NCI-H82 (cell line): ENCODE measurements around the gene IRAK4.

ENCODE experiments used
- DNase-seq: peaks from one replicate; lab custom pipeline; 2025; lab: John Stamatoyannopoulos, UW

IRAK4 gene

GRCh38 chr12:43766291-43766690 lies 7.5 kb downstream of the IRAK4 start:
- no peak for DNase-seq

GRCh38 chr12:43776498-43776897 lies 17.7 kb downstream of the IRAK4 start:
- DNase-seq: peak; percentile 67

- peak; percentile 7 for DNase-seq
These were observed 28.3 kb downstream of the IRAK4 start for GRCh38 chr12:43786899-43787693.

- no peak for DNase-seq
These were observed 31.2 kb downstream of the IRAK4 start for GRCh38 chr12:43789941-43790340.

GRCh38 chr12:43795716-43796280 lies 37.0 kb downstream of the IRAK4 start:
- DNase-seq: no peak

GRCh38 chr12:43797561-43798217 lies 38.9 kb downstream of the IRAK4 start:
- DNase-seq: no peak

GRCh38 chr12:43805149-43805859 lies 46.6 kb downstream of the IRAK4 start:
- peak; percentile 41 for DNase-seq

- peak; percentile 81 for DNase-seq
These were observed 47.3 kb downstream of the IRAK4 start, which contains the start of gene TWF1 for GRCh38 chr12:43805860-43806736. Gene TWF1, minus strand, starts transcription at chr12:43806317. Its CDS starts 72 bp downstream, at chr12:43806245.

GRCh38 chr12:43806737-43807072 lies 48.0 kb downstream of the IRAK4 start:
- DNase-seq: peak; percentile 29

GRCh38 chr12:43807386-43807785 lies 48.6 kb downstream of the IRAK4 start:
- no peak for DNase-seq

- no peak for DNase-seq
These were observed 53.3 kb downstream of the IRAK4 start for GRCh38 chr12:43812057-43812456.

- DNase-seq: no peak
These were observed 54.2 kb downstream of the IRAK4 start for GRCh38 chr12:43812926-43813325.

- no peak for DNase-seq
These were observed 56.7 kb downstream of the IRAK4 start for GRCh38 chr12:43815416-43815815.

GRCh38 chr12:43816168-43816567 lies 57.4 kb downstream of the IRAK4 start:
- DNase-seq: no peak

- no peak for DNase-seq
These were observed 65.5 kb downstream of the IRAK4 start for GRCh38 chr12:43824207-43824775.

GRCh38 chr12:43826681-43827080 lies 67.9 kb downstream of the IRAK4 start:
- no peak for DNase-seq

GRCh38 chr12:43827093-43827492 lies 68.3 kb downstream of the IRAK4 start:
- no peak for DNase-seq

GRCh38 chr12:43832463-43833168 lies 73.9 kb downstream of the IRAK4 start:
- no peak for DNase-seq

- no peak for DNase-seq
These were observed 76.5 kb downstream of the IRAK4 start for GRCh38 chr12:43835264-43835655.

- DNase-seq: peak; percentile 58
These were observed 77.1 kb downstream of the IRAK4 start, which contains the start of gene TMEM117 for GRCh38 chr12:43835656-43836474. Gene TMEM117, plus strand, starts transcription at chr12:43836081.
